ENCODE data around the gene THG1L. TPM values are rescaled to one million over a fixed set of nuclear protein-coding genes. Genes with fewer than 3 reads are reported as not detected.

The THG1L gene
- total RNA-seq, 1 experiment from 2014 or later: 12.9 TPM

DNA sequence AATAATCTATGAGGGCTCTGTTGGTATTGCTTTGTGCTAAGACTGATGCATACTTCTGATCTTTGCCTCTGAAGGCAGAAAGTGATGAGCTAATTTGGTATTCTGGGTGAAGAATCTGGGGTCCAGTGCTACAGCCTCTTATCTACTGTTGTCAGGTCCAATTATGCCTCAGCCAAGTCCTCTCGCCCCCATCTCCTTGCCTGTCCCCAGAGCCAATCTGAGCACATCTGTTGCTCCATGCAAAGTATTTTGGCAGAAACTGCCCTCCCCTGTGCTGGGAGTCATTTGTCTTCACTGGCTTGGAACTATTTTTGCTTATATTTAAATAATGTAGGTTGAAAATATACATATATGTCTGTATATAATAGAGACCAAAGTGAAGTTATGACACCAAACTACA, 35.7 kb downstream of the THG1L start:
- H3K36me3 Mint-ChIP-seq (ENCODE audit: insufficient read depth in 1 of 3, low read depth in 3 of 3): no peaks in the 10 kb centered on the region

More for the DNA sequence above, 35.7 kb downstream of the THG1L start:
- Histone ChIP-seq H3K4me1 (ENCODE audit: insufficient read depth, low read length) (no peaks in the 10 kb centered on the region), H3K56ac (ENCODE audit: insufficient read length, low read depth, low read length) (no peak overlapping the region), H2BK20ac (ENCODE audit: low read depth, low read length, poor library complexity, severe bottlenecking) (no peak overlapping the region), H3K27me3 (ENCODE audit: insufficient read depth, low read length) (no peaks in the 10 kb centered on the region), H4K91ac (ENCODE audit: insufficient read length, low read depth, low read length) (no peak overlapping the region), H2BK12ac (ENCODE audit: insufficient read length, low read depth, low read length) (no peak overlapping the region), H4K5ac (ENCODE audit: insufficient read length, low read depth, low read length) (no peak overlapping the region), H2AK5ac (ENCODE audit: insufficient read length, low read length) (no peak overlapping the region), H2AFZ (ENCODE audit: low read length) (no peak overlapping the region), H3K23ac (ENCODE audit: insufficient read length, low read depth, low read length) (no peak overlapping the region), H3K79me1 (ENCODE audit: insufficient read depth, low read depth, low read length, poor library complexity, severe bottlenecking) (no peaks in the 10 kb centered on the region), H3T11ph (ENCODE audit: low read length) (no peak overlapping the region), H2BK5ac (ENCODE audit: insufficient read length, low read length) (no peak overlapping the region), H3K9me3 (ENCODE audit: control insufficient read depth, low read depth, low read length) (no peaks in the 10 kb centered on the region), H3K18ac (ENCODE audit: insufficient read length, low read depth, low read length) (no peak overlapping the region), H3K23me2 (ENCODE audit: insufficient read length, low read depth, low read length, poor library complexity, severe bottlenecking) (no peaks in the 10 kb centered on the region), H2BK120ac (ENCODE audit: low read depth, low read length, poor library complexity, severe bottlenecking) (no peak overlapping the region), H3K27ac (ENCODE audit: insufficient read length, low read depth, low read length) (no peak overlapping the region), H3K9ac (ENCODE audit: extremely low read depth, insufficient read length, low read length) (no peak overlapping the region), H2BK15ac (ENCODE audit: low read depth, low read length) (no peak overlapping the region), H3K14ac (ENCODE audit: insufficient read depth, low read length) (no peak overlapping the region), H4K8ac (replicated peaks; ENCODE audit: insufficient read length, low read depth, low read length) (no peak overlapping the region), H4K20me1 (ENCODE audit: control insufficient read depth, insufficient read depth, insufficient read length) (no peaks in the 10 kb centered on the region), H3K79me2 (ENCODE audit: insufficient read depth, low read length) (no peaks in the 10 kb centered on the region), H3K4ac (ENCODE audit: low read depth, low read length) (no peak overlapping the region), H3K4me2 (ENCODE audit: insufficient read depth, insufficient read length, low read length) (no peak overlapping the region)
- Mint-ChIP-seq H3K27ac (no peak overlapping the region), H3K4me1 (0 out of 4 replicates have a peak, but pooled peaks cover 0 to 4% of the 10 kb centered on the region in 2 experiments), H3K9me3 (no peaks in the 10 kb centered on the region; a peak in 1 of 5 replicates), H3K4me3 (no peak overlapping the region), H3K27me3 (ENCODE audit: low read depth) (no peaks in the 10 kb centered on the region)
- no CpG with 5 or more reads among the region's 1 CpG for WGBS (ENCODE audit: extremely low coverage, insufficient read length, low lambda C conversion rate)
- DNase-seq: no peak
- TF ChIP-seq CTCF (conservative IDR thresholded peaks at IDR 0.05): no peak
